ELF-1 (cell line): ENCODE results near the gene ATG4B.

Experiments
- DNase-seq: peaks from one replicate; pipeline ENCODE4 v3.0.0-alpha.2; 2016; ENCODE audit warnings: low read depth, low spot score

Gene ATG4B

GRCh38 chr2:241666627-241667400 lies 29.3 kb downstream of the ATG4B start:
- peak; percentile 79 for DNase-seq

- no peak for DNase-seq
Measured at GRCh38 chr2:241668354-241668753, 30.9 kb downstream of the ATG4B start.

- DNase-seq: no peak
Measured at GRCh38 chr2:241668839-241669238, 31.3 kb downstream of the ATG4B start.

GRCh38 chr2:241670333-241671110 lies 33.0 kb downstream of the ATG4B start:
- no peak for DNase-seq

GRCh38 chr2:241671457-241672240 lies 34.2 kb downstream of the ATG4B start:
- DNase-seq: no peak

GRCh38 chr2:241672243-241673188 lies 35.0 kb downstream of the ATG4B start:
- no peak for DNase-seq

GRCh38 chr2:241673189-241673663 lies 35.7 kb downstream of the ATG4B start:
- no peak for DNase-seq

- peak; percentile 44 for DNase-seq
Measured at GRCh38 chr2:241673797-241674725, 36.6 kb downstream of the ATG4B start.

- no peak for DNase-seq
Measured at GRCh38 chr2:241675885-241676284, 38.4 kb downstream of the ATG4B start.

GRCh38 chr2:241676665-241677064 lies 39.2 kb downstream of the ATG4B start:
- no peak for DNase-seq

GRCh38 chr2:241677392-241677791 lies 39.9 kb downstream of the ATG4B start:
- DNase-seq: no peak

GRCh38 chr2:241678307-241678706 lies 40.8 kb downstream of the ATG4B start:
- DNase-seq: no peak

- DNase-seq: no peak
Measured at GRCh38 chr2:241678784-241679540, 41.5 kb downstream of the ATG4B start.

- DNase-seq: no peak
Measured at GRCh38 chr2:241680044-241680443, 42.6 kb downstream of the ATG4B start.

- DNase-seq: no peak
Measured at GRCh38 chr2:241680827-241681599, 43.5 kb downstream of the ATG4B start.

- no peak for DNase-seq
Measured at GRCh38 chr2:241686324-241686649, 48.8 kb downstream of the ATG4B start.

- peak; percentile 95 for DNase-seq
Measured at GRCh38 chr2:241686650-241687425, 49.3 kb downstream of the ATG4B start, which contains the start of gene DTYMK. TSS of gene DTYMK (minus strand) at chr2:241686815. CDS start at chr2:241686783, 32 bp downstream.
